Measurements from ENCODE around the gene RIC8B.

The RIC8B gene

DNA sequence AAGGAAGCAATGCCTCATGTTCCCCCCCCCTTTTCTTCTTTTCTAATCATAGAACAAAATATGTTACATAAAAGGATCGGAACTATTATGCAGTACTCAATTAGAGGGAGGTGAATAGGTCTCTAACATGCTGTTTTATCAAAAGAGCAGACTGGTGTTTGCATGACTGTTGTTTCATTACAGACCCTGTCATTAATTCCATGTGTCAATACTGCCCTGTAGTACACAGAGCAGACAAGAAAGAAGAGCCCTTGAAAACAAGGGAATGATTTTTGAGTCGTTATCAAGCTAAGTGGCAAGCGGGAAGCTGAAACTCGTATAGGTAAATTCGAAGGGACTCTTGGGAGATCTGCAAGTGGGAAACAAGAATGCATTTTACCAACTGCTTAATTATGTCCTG lies 104.3 kb downstream of the RIC8B start:
- peak; percentile 69 to 82 for DNase-seq

DNA sequence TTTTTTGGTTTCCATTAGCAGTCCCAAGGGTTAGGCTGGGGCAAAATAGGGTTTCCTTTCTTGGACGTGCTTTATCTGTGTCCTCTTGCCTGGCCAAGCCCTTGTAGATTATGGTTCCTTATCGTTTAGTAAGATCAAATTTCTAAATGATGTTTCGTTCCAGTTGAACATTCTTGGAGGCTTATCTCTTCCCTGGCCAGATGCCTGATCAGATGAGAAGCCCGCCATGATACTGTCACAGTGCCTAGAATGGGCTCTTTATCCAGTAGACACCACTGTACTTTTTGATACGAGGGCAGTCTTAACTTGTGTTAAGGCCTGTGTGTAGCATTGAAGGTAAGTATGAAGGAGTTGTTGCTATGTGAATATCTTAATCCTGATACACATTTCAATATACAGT lies 105.1 kb downstream of the RIC8B start:
- DNase-seq = no peak

DNA sequence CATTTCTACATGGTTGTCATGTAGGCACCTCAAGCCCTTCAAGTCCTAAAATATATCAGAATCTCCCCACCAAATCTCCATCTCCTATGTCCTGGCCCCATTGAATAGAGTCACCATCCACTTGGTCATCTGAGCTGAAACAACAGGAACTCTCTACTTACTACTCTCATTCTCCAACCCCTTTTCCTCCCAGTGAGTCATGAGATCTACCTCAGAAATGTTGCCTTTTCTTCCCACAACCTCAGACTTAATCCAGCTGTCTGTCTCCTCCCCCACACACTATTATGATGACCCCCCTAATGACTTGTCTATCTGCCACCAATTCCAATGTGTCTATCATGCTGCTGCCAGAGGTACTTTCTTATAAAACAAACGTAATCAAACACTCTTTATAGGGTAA lies 108.9 kb downstream of the RIC8B start:
- no peak for DNase-seq

DNA sequence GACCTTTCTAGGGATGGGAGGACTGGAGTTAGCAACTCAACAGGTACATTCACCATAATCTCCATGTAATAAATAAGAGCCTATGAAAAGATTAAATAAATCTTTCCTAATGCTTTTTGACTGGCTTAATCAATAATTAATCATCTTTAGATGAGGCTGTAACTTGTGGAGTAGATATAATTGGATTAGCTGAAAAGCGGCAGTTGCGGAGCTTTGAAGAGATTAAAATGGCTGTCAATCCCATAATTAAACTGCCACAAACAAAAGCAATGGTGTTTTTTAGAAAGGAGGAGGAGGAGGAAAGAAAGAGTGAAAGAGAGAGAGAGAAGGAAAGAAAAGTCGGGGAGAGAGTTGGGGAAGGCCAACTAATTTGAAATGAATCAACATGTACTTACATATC lies 110.5 kb downstream of the RIC8B start:
- DNase-seq = no peak

DNA sequence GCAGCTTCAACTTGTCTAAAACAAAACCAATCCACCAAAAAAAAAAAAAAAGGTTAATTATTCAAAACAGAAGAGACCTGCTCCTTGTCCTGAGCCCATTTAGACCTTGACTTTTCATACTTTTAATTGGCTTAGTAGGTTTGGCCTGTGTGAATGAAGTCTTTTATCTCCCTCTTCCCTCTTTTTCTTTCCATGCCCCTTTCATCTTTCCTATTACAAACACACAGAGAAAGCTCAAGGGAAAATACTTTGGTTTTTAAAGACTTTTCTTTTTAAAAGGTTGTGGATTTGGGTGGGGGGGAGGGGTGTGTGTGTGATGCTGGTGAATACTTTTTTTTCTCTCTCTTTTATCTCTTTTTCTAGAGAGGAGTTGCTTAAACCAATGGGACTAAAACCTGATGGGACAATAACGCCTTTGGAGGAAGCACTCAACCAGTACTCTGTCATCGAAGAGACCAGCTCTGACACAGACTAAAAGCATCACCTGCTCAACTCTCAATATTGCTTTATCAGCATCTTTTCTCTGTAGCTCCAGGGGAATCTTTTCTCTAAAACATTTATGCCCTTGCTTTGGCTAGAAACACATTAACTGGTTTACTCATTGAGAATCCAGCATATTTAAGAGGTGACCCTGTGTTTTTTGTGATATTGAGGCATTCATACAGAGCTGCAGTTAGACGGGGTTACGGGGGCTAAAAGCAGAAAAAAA lies 111.2 kb downstream of the RIC8B start:
- DNase-seq = no peak

DNA sequence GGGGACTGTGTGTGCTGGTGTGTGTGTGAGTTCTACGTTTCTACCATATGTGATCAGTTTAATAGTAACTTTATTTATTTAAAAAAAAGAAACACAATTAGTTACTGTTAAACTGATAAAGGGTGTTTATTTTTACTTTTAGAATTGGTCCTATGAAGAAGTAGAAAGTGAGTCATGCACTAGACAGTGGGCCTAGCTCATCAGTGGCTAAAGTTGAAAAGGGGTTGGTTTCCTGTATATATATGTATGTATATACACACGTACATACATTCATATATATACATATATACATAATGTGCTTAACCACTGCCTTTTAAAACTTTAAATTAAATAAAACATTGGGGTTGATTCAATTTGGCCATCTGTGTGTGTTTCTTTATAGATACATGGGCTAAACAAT lies 112.5 kb downstream of the RIC8B start:
- no peak for DNase-seq

DNA sequence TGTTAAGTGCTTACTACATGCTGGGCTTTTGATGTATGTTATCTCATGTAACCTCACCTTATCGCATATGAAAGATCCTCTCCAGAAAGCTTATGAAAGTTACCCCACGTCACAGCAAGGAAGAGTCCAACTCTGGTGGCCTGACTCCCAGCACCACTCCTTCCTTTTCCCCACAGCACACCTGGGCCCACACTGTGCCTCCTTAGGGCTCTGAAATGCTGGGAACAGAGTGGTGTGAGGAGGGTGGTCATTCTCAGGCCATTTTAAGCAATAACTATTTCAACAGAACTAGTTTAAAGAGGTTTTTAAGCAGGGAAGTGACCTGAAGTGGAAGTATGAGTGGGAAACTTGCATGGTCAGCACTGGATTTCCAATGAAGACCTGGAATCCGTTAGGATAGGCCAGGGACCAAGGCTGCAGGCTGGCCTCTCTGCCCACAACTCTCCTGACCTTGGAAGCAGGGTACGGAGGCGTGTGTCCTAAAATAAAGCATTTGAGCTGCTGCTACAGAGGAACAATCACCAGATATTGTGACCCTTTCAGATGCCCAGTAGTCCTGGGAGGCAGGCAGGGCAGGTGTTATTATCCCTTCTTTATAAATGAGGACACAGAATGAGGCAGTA lies 114.0 kb downstream of the RIC8B start:
- DNase-seq = no peak

DNA sequence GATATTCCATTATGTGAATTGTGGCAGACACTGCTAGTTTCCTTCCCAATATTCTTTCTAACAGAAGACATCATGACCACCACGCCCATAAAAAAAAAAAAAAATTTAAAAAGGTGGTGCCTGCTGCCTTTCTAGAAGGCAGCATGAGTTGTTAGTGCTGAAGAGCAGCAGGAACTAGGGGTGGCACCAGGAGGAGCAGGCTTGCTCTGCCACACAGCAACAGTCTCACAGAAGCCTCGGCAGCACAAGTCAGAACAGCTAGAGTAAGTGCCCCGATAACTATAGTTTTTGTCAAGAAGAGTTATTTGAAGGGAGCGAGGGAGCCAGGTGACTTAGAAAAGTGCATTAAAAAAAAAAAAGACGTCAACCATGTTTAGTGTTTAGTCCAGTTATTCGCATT lies 114.8 kb downstream of the RIC8B start:
- no peak for DNase-seq

DNA sequence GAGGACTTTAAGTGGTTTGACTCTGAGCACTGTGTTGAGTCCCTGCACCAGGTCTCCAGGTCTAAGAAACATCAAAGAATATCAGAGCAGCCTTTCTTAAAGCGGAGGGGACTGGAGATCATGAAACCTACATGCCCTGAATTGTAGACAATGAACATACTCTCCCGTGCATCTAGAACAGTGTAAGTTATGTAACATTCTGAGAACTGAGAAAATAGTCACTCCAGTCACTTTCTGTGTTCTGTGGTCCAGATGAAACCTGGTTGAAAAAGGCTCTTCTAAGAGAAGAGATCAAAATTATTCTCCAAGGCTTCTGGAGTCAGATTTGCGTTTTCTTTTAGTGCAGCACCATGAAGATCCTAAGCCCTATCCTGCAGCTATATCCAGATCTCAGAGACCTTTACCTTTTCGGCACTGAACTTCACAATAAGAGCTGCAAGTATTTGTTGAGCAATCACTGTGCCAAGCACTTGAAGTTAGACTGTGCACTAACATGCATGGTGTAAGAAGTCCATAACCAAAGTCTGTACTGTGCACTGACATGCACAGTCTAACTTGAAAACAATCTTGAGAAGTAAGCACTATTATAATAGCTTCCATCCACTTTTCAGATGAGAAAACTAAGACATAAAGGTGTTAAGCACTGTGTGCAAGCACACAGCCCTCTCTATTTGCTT lies 115.6 kb downstream of the RIC8B start:
- DNase-seq = no peak

DNA sequence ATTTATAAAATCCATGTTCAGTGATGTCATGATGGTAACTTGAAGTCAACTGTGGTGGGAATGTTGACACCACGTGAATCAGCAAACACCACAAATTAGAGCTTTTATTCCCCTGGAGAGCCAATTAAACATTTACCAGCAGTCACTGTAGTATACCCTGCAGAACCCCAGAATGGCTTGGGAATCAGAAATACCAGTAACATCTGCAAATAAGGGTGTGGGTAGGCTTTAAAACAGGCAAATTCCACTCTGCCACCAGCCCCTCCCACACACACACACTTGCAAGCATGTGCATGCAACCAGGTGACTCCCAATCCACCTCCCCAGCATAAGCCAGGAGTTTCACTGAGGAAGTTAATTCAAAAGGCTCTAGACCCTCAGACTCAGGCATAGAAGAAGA lies 117.6 kb downstream of the RIC8B start:
- DNase-seq = peak in 1 of 2 experiments; percentile 30

DNA sequence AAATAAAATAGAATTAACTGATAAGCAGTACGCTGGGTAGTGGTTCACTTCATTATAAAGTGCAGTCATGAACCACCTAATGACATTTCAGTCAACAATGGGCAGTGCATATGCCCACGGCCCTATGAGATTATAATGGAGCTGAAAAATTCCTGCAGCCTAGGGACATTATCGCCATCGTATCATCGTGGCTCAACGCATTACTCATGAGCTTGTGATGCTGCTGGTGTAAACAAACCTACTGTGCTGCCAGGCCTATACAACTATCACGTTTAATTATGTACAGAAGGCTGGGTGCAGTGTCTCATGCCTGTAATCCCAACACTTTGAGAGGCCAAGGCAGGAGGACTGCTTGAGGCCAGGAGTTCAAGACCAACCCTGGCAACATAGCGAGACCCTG lies 119.0 kb downstream of the RIC8B start:
- no peak for DNase-seq

DNA sequence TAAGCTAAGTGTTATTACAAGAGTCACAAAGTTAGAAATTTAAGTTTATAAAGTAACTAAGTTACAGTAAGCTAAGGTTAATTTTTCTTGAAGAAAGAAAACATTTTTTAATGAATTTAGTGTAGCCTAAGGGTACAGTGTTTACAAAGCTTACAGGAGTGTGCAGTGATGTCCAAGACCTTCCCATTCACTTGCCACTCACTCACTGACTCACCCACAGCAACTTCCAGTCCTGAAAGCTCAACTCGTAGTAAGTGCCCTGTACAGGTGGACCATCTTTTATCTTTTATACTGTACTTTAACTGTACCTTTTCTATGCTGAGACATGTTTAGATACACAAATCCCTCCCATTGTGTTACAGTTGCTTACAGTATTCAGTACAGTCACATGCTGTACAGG lies 120.3 kb downstream of the RIC8B start:
- no peak for DNase-seq

DNA sequence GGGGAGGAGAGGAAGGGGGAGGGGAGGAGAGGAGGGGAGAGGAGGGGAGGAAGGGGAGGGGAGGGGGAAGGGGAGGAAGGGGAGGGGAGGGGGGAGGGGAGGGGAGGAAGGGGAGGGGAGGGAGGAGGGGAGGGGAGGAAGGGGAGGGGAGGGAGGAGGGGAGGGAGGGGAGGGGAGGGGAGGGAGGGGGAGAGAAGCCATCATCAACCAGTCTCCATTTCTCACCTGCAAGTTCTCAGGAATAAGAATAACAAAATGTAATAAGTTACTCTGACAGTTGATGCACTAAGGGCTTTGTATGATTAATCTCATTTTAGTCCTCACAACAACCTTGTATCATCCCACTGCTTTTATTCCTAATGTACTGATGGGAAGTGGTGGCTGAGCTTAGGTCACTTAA lies 122.1 kb downstream of the RIC8B start:
- DNase-seq = no peak

DNA sequence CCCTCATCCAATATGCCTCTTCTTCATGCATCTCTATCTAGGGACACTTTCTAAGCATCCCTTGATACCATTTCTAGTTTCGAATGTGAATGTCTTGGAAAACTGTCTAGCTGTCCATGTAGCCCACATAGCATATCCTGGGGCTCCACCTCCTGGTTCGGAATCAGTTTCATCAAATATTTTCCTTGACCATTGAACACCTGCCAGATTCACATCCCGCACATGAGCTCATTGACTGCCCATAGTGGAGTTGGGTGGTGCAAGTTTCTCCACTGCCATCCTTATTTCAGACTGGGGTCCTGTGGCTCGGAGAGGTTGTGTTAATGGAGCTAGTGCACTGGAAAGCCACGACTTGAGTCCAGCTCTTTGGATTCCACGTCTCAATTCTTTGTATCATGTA lies 122.6 kb downstream of the RIC8B start:
- peak; percentile 15 to 26 for DNase-seq

DNA sequence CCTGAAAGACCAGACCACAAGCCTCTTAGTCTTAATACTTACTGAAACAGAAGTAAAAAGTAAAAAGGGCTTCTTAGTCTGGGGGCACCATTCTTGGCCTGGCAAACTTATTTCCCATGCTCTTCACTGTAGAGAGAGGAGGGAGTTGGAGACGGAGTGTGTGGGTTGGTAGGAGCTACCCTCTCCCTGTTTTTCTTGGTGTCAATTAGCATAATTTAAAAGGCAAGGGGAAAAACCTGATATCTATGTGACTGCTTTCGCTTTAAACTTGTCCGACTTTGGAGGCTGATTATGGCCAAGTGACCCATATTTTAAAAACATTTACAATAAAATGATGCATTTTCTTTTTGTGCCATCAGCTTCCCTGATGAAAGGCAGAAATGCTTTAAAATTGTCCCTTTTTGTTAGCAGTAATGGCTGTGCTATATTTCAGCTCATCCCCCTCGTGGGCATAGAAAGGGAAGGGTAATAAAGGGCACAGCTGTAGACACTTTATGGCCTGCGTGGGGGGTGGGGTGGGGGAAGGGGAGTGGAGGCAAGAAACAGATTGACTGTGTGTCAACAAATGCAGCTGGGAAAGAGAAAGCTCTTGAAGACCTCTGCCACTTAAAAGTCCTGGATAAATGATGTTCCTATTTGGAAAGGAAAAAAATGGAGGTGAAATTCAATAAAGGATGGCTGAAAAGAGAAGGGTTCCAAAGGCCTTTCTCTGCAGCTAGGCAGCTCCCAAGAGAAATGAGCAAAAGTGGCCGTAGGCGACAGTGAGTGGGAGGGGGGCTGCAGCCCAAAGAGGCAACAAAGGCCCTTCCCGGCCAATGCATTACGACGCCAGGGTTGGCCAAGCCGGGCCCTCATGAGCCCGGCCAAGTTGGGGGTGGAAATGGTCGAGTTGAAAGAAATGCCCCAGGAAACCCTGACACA lies 123.8 kb downstream of the RIC8B start:
- DNase-seq = peak in 1 of 2 experiments; percentile 13

DNA sequence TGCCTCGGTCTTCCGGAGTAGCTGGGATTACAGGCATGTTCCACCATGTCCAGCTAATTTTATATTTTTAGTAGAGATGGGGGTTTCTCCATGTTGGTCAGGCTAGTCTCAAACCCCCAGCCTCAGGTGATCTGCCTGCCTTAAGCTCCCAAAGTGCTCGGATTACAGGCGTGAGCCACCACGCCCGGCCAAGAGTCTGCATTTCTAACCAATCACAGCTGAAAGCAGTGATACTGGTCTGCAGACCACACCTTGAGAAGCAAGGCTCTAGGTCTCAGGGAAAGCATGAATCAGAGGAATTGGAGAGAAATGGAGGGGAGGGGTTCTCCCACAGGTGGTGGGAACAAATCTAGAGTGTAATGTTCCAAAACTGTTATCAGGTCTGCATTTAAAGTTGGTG lies 126.1 kb downstream of the RIC8B start:
- no peak for DNase-seq

DNA sequence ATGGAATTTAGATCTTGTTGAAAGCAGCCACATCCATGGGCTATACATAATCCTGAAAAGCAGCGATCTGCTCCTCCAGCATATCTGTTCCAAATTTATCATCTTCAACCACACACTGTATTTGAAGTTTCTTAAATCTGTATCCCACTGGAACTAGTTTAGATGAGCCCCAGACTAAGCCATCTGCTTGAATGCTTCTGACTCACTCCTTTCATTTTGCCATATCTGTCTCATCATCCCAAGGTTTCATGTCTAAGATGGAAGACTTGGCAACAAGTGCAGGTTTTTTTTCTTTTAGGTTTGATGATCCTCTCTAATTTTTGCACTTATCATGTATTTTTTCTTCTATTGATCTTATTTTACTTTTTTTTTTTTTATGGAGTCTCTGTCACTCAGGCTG lies 126.8 kb downstream of the RIC8B start:
- DNase-seq = no peak

DNA sequence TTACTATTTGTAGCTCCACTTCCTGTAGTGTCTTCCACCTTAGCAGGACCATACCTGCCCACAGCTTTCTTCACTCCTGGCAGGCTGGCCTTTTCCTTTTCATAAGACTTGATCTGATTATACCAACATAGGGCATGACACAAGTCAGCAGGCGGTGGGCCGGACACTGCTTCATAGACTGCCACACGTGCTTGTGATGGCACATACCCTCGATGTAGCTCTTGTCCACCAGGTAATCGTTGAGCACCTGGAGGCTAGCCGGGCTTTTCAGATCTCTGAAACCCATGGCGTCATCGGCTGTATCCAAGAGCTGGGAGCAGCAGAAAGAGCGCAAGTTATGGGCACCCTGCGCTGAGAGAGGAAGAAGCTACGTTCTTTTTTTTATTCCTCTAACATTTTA lies 127.6 kb downstream of the RIC8B start:
- no peak for DNase-seq

DNA sequence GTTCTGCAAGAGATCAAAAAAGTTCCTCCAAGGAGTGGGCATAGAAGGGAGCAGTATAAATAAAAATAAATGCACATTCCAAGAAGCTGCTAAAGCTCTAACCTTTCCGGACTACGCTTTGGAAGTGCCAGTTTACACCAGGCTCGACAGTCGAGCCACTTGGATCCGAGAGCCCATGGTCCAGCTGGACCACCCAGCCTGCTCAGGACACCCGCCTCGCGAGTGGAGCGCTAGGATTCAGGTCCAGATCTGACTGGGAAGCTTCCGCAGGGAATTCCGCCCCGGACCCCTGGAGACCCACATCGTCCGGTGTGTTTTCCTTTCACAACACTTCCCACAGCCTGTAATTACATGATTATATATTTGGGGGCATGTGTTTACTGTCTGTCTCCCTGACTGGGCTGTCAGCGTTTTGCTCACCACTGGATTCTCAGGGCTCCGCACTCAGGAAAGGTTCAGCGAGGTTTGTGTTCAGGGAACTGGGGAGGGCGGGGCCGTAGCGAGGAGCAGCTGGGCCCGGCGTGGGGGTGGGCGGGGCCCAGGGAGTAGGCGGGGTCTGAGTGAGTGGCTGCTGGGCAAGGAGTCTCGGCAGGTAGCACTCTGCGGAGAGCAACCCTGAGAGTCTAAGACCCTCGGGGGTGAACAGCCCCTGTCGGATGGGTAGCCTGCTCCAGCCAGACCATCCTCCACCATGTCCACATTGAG lies 128.9 kb downstream of the RIC8B start:
- no peak for DNase-seq

DNA sequence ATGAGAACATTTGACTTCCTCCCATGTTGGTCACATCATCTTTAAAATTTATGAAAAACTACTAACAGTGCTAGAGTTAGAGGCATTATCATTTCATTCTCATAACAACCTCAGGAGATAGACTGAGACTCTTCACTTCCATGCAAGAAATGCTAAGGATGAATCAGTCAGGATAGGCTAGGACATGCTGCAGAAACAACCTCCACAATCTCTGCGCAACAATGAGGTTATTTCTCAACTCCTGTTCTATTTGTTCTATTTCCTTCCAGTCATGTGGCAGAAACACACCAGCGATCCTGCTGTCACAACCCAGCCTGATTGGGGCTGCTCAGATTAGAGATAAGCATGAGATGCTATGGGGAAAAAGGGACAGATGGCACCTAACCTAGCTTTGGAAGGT lies 132.2 kb downstream of the RIC8B start:
- DNase-seq = no peak

DNA sequence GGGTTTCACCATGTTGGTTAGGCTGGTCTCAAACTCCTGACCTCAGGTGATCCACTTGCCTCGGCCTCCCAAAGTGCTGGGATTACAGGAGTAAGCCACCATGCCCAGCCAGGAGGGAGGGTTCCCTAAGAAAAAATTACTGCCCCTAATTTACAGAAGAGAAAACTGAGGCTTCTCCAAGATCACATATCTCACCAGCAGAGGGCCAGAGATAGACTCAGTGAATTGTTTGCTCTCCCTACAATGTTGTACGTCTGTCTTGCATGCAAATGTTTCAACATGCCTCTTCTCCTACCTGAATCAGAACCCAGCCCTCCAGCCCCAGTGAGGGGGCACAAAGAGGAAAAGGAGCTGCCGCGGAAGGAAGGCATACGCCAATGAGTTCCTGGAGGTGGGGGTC lies 132.9 kb downstream of the RIC8B start:
- DNase-seq = no peak

DNA sequence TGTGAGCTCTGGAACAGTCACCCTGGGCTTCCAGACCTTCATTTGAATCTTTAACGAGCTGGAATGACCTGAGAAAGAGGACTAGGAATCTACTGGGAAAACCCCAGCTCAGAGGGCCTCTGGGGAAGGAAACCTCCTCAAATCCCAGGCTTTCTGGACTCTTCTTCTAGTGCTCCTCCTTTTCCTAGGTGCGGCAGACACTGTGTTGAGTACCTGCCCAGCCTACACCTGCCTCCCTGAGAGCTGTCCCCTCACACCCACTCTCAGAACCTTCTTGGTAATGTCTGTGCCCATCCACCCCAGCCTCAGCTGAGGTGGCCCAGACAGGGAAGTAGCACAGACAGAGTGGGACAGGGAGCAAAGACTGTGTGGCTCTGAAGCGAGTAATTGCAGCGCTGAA lies 133.4 kb downstream of the RIC8B start:
- no peak for DNase-seq

DNA sequence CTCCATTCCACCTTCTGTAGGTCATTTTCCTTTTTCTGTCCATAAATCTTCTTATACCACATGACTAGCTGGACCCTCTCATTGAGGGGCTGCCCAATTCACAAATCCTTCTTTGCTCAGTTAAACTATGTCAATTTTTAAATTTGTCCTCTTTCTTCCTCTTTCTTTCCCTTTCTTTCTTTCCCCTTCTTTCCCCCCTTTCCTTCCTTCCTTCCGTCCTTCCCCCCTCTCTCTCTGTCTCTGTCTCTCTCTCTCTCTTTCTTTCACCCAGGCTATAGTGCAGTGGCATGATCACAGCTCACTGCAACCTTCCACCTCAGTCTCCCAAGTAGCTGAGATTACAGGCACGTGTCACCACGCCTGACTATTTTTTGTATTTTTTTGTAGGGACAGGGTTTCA lies 134.1 kb downstream of the RIC8B start:
- no peak for DNase-seq

Measured in NCI-H1930 (cell line).